GM21381 (cell line): Measurements from ENCODE around the gene FAM90A26.
"Not testable (repeated sequence)": the region's sequence is repeated elsewhere in the genome, so short reads cannot be mapped to it uniquely, and the experiment has no call there.

Source experiments
- ATAC-seq: cut with Tn5 transposase; IDR thresholded peaks from one replicate; pipeline ENCODE4 v1.9.1; 2021; ENCODE audit warnings: mild to moderate bottlenecking, moderate library complexity; ENCODE audit not compliant: unreplicated experiment

Gene FAM90A26

GRCh38 chr4:9158392-9158791, 11.8 kb upstream of the FAM90A26 start:
- not testable (repeated sequence) for ATAC-seq

- not testable (repeated sequence) for ATAC-seq
Observed at GRCh38 chr4:9160046-9160445, 10.2 kb upstream of the FAM90A26 start.

GRCh38 chr4:9165990-9166389, 4.2 kb upstream of the FAM90A26 start:
- not testable (repeated sequence) for ATAC-seq

DNA sequence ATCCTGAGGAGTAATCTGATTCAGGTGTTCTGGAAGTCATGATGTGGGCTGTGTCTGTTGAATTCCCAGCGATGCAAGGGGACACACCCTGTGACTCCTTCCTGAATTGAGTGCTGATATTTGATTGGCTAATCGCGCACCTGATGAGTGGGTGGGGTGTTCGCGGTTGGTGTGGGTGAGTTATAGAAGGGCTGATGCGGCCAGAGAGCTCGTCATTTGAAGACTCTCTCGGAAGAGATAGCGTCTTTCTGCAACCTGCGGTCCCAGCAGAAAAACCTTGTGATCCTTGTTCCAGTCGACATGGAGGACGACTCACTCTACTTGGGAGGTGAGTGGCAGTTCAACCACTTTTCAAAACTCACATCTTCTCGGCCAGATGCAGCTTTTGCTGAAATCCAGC, 40.1 kb downstream of the FAM90A26 start, which contains the start of gene USP17L10:
TSS of gene USP17L10 (plus strand) at position 301 of the 400 bp plus-strand sequence. CDS start at position 301, 0 bp downstream.
- not testable (repeated sequence) for ATAC-seq

GRCh38 chr4:9214701-9215100, 44.5 kb downstream of the FAM90A26 start:
- not testable (repeated sequence) for ATAC-seq

- ATAC-seq, result not testable (repeated sequence)
Observed at GRCh38 chr4:9215105-9215504, 44.9 kb downstream of the FAM90A26 start, which contains the start of gene USP17L11. Gene USP17L11 (plus strand): TSS chr4:9215405. CDS start chr4:9215405, 0 bp downstream.

DNA sequence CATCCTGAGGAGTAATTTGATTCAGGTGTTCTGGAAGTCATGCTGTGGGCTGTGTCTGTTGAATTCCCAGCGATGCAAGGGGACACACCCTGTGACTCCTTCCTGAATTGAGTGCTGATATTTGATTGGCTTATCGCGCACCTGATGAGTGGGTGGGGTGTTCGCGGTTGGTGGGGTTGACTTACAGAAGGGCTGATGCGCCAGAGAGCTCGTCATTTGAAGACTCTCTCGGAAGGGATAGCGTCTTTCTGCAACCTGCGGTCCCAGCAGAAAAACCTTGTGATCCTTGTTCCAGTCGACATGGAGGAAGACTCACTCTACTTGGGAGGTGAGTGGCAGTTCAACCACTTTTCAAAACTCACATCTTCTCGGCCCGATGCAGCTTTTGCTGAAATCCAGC, 49.6 kb downstream of the FAM90A26 start, which contains the start of gene USP17L12:
TSS of gene USP17L12 (plus strand) at position 301 of the 400 bp plus-strand sequence. CDS start at position 301, 0 bp downstream.
- not testable (repeated sequence) for ATAC-seq

GRCh38 chr4:9224596-9224995, 54.4 kb downstream of the FAM90A26 start, which contains the start of gene USP17L13:
Gene USP17L13 (plus strand): TSS chr4:9224896. CDS start chr4:9224896, 0 bp downstream.
- ATAC-seq, result not testable (repeated sequence)
